Fibroblast of mammary gland (primary cell): Measurements from ENCODE around the gene POC1B.
"Not testable (repeated sequence)": the region's sequence is repeated elsewhere in the genome, so short reads cannot be mapped to it uniquely, and the experiment has no call there.

Source experiments
- DNase-seq: peaks from one replicate; pipeline ENCODE4 v3.0.0-alpha.2; 2010; ENCODE audit warnings: low read depth
- H3K4me3 ChIP-seq: 2 replicates; pipeline ENCODE4 v1.5.1; 2011; ENCODE audit warnings: low read depth, mild to moderate bottlenecking, low read length, moderate library complexity; ENCODE audit not compliant: control insufficient read depth
- TF ChIP-seq, protein P1 (sequence below): conservative IDR thresholded peaks from 2 replicates; pipeline ENCODE4 v1.5.1; 2011; ENCODE audit warnings: low read depth, low read length, inconsistent platforms; ENCODE audit not compliant: control insufficient read depth, insufficient read depth

Gene POC1B

DNA sequence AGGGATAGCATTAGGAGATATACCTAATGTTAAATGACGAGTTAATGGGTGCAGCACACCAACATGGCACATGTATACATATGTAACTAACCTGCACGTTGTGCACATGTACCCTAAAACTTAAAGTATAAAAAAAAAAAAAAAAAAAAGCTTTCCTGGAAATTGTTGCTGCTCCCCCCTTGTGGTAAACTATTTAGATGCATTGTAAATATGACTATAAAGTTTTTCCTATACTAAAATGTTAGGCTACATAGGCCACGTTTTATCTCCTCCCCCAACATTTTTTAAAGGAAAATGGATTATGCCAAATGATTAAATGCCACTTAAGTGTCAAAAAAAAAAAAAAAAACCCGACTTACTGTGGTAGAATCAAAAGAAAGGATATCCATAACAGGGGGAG, 66.6 kb downstream of the POC1B start:
- DNase-seq, result peak; percentile 26
- not testable (repeated sequence) for H3K4me3 ChIP-seq
- TF ChIP-seq, protein P1, sequence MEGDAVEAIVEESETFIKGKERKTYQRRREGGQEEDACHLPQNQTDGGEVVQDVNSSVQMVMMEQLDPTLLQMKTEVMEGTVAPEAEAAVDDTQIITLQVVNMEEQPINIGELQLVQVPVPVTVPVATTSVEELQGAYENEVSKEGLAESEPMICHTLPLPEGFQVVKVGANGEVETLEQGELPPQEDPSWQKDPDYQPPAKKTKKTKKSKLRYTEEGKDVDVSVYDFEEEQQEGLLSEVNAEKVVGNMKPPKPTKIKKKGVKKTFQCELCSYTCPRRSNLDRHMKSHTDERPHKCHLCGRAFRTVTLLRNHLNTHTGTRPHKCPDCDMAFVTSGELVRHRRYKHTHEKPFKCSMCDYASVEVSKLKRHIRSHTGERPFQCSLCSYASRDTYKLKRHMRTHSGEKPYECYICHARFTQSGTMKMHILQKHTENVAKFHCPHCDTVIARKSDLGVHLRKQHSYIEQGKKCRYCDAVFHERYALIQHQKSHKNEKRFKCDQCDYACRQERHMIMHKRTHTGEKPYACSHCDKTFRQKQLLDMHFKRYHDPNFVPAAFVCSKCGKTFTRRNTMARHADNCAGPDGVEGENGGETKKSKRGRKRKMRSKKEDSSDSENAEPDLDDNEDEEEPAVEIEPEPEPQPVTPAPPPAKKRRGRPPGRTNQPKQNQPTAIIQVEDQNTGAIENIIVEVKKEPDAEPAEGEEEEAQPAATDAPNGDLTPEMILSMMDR, result peak; percentile 31

DNA sequence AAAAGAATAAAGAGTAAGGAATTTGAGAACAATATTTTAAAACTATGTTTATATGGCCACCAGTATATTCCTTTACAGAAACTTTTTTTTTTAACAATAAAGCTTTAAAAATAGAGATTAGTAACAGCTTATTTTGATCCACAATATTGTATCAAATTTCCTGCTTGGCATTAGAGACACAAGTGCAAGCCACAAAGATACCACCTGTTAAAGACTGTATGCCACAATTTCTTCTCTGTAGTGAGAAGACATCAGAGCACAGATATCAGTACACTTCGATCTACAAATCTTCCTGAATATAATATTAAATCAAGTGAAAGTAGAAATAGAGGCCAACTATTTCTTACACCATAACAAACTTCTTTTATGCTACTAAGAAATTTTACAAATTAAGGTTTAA, 69.3 kb downstream of the POC1B start:
- TF ChIP-seq, protein P1, result no peak
- no peak for DNase-seq
- H3K4me3 ChIP-seq, result no peak overlapping the region

DNA sequence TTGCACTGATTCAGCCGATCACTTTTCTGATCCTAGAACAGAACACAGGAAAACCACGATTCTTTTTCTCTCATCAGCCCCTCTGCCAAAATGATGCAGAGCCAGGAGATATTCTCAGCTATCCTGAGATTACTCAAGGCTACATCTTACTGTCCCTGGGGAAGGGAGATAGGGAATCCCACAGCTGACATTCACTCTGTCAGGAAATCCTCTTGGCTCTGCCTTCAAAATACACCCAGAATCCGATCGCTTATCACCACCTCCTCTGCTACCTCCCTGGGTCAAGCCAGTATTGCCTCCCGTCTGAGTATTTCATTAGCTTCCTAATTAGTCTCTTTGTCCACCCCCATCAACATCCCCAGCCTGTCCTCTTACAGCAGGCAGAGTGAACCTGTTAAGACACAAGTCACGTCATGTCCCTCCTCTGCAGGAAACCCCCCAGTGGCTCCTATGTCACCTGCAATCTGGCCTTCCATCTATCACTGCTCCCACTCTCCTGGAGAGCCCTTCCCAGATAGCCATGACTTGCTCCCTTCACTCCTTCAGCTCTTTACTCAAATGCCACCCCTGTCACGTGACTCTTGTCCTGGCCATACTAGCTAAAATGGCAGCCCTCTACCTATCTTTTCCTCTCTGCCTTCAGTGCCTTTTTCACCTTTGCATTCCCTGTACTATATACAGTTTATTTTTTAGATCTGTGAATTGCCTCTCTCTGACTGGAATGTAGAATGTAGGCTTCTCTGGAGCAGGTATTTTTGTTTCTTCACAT, 71.6 kb downstream of the POC1B start:
- DNase-seq, result peak; percentile 63
- TF ChIP-seq, protein P1, result no peak
- no peak overlapping the region for H3K4me3 ChIP-seq

DNA sequence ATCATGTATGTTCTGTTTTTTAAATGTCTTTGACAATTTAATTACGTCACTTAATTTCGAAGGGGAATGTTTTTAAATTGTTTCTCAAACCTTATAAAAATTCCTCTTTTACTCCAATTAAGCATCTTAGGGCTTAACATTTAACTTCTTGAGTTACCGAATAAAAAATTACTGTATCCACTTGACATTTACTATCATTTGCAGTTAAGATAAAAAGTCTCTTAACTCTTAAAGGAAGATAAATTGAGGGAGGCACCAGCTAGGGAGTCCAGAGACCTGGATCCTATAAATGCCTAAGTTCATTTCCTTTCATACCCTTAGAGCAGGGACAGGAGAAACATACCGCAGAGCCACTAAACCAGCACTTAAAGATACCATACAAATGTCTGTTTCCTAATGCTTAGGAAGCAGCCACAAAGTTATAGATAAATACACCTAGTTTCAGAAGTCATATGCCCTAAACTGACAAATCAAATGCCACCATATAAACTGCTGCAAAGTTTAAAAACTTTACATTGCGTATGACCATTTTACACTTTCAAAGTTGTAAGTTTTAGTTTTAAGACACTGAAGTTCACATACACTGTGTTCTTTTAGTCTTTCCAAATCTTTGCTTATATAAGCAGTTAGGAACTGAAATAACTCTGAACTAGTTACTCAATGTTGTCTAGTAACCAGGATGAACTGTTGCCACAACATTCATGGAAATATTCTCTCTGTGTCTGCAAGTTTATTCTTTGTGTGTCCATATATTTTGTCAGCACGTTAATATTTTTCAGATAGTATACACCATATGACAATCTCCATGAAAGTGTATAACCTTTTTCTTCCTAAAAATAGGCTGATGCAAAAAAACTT, 72.5 kb downstream of the POC1B start:
- TF ChIP-seq, protein P1, result no peak
- no peak overlapping the region for H3K4me3 ChIP-seq
- peak; percentile 64 for DNase-seq

DNA sequence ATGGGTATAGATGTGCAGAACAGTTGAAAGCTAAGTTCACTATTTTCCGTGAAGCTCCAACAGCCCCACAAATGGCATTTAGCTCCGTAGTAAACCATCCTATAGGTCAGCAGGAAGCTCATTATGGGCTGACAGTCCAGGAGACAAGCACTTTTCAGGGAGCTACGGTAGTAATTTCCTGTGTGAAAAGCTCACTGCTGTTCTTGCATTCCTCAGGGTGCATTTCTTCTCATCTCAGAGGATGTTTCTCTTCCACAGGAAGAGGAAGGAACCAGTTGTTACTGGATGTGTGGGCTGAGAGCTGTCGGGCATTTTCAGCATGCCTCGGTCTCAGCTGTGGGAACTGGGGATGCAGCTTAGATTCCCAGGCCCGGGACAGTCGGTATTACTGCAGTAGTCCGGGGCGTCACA, 74.0 kb downstream of the POC1B start:
- no peak overlapping the region for H3K4me3 ChIP-seq
- DNase-seq, result peak; percentile 43
- TF ChIP-seq, protein P1, result no peak

DNA sequence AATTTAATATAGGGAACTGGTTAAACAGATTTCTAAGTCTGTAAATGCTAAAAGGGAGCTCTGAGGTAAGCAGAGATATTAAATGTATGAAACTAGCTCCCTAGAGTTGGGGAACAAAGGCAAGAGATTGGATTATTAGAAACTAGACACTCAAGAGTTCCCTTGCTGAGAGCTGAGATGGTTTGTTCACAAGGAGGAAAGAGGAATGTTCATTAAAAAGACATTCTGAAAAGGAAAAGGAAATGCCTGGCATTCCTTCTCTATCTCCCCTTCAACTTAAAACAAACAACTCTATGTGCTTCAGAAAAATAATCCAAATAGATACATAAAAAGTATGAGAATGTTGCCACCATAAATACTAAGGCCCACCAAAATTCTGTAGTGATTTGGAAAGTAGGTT, 74.9 kb downstream of the POC1B start:
- DNase-seq, result no peak
- TF ChIP-seq, protein P1, result no peak
- no peak overlapping the region for H3K4me3 ChIP-seq
